Measurements from ENCODE around the gene CMC2.

DNA sequence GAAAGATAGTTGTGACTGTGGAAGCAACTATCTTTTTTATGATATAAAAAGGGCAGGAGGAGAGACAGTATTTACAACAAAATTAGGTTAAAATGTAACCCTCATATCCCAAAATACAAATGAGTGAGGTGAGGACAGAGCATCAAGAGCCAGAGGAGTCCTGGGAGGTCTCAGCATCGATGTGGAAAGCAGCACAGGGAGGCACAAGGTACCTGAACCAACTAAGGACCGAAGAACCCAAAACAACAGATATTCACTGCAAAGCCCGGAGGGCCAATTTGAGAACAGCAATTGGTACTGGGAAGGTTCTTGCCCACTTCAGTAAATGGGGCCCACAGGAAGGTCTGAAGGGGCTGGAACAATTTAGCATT lies 37.6 kb downstream of the CMC2 start:
- no peak for TF ChIP-seq CTCF (IDR thresholded peaks at IDR 0.05)
- TF ChIP-seq POLR2A (IDR thresholded peaks at IDR 0.05), result no peak
